H9 (cell line): ENCODE measurements around the gene TGFBR2. TPM values are rescaled to one million over a fixed set of nuclear protein-coding genes. Genes with fewer than 3 reads are reported as not detected.

Source experiments
- DNase-seq: peaks from one replicate; pipeline ENCODE4 v3.0.0-alpha.2; 2017
- H2AFZ ChIP-seq: one replicate; pipeline ENCODE4 v1.6.1; 2013; ENCODE audit warnings: mild to moderate bottlenecking, low read length, control low read depth, moderate library complexity
- H2AK5ac ChIP-seq: 2 replicates; pipeline ENCODE4 v1.6.1; 2013; ENCODE audit warnings: low read length, control low read depth, mixed read lengths; ENCODE audit not compliant: insufficient read length
- H2BK120ac ChIP-seq: one replicate; pipeline ENCODE4 v1.6.1; 2013; ENCODE audit warnings: low read depth, mild to moderate bottlenecking, low read length, control low read depth, inconsistent platforms; ENCODE audit not compliant: poor library complexity, severe bottlenecking
- H2BK12ac ChIP-seq: 2 replicates; pipeline ENCODE4 v1.6.1; 2013; ENCODE audit warnings: low read length, control low read depth, mixed read lengths, low read depth; ENCODE audit not compliant: insufficient read length
- H2BK15ac ChIP-seq: 2 replicates; pipeline ENCODE4 v1.6.1; 2013; ENCODE audit warnings: low read depth, low read length, control low read depth
- H2BK20ac ChIP-seq: one replicate; pipeline ENCODE4 v1.6.1; 2013; ENCODE audit warnings: low read depth, mild to moderate bottlenecking, low read length, control low read depth, inconsistent platforms; ENCODE audit not compliant: poor library complexity, severe bottlenecking
- H2BK5ac ChIP-seq: 2 replicates; pipeline ENCODE4 v1.6.1; 2013; ENCODE audit warnings: low read length, control low read depth, mixed read lengths; ENCODE audit not compliant: insufficient read length
- H3K14ac ChIP-seq: 2 replicates; pipeline ENCODE4 v1.6.1; 2013; ENCODE audit warnings: low read length, control low read depth; ENCODE audit not compliant: insufficient read depth
- H3K18ac ChIP-seq: 2 replicates; pipeline ENCODE4 v1.6.1; 2013; ENCODE audit warnings: low read depth, mild to moderate bottlenecking, mixed read lengths, low read length, control low read depth; ENCODE audit not compliant: insufficient read length
- H3K23ac ChIP-seq: 2 replicates; pipeline ENCODE4 v1.6.1; 2013; ENCODE audit warnings: low read length, control low read depth, mixed read lengths, low read depth; ENCODE audit not compliant: insufficient read length
- H3K23me2 ChIP-seq: 2 replicates; pipeline ENCODE4 v1.6.1; 2013; ENCODE audit warnings: low read depth, mild to moderate bottlenecking, mixed read lengths, low read length, control low read depth; ENCODE audit not compliant: insufficient read length, poor library complexity, severe bottlenecking
- H3K27ac ChIP-seq: 2 replicates; pipeline ENCODE4 v1.5.1; 2013; ENCODE audit warnings: low read length, control low read depth, mixed read lengths, low read depth; ENCODE audit not compliant: insufficient read length
- H3K27me3 ChIP-seq: 2 replicates; pipeline ENCODE4 v1.6.1; 2013; ENCODE audit warnings: low read length, control low read depth, inconsistent platforms; ENCODE audit not compliant: insufficient read depth
- H3K4ac ChIP-seq: 2 replicates; pipeline ENCODE4 v1.6.1; 2013; ENCODE audit warnings: low read depth, mild to moderate bottlenecking, control low read depth, inconsistent platforms, low read length, moderate library complexity
- H3K4me1 ChIP-seq: 2 replicates; pipeline ENCODE4 v1.6.1; 2013; ENCODE audit warnings: low read length, control low read depth, inconsistent platforms; ENCODE audit not compliant: insufficient read depth
- H3K4me2 ChIP-seq: 2 replicates; pipeline ENCODE4 v1.6.1; 2013; ENCODE audit warnings: low read length, control low read depth, mixed read lengths; ENCODE audit not compliant: insufficient read length, insufficient read depth
- H3K56ac ChIP-seq: 2 replicates; pipeline ENCODE4 v1.6.1; 2013; ENCODE audit warnings: low read depth, mild to moderate bottlenecking, mixed read lengths, low read length, control low read depth; ENCODE audit not compliant: insufficient read length
- H3K79me1 ChIP-seq: 2 replicates; pipeline ENCODE4 v1.6.1; 2013; ENCODE audit warnings: low read depth, mild to moderate bottlenecking, moderate library complexity, low read length, control low read depth, inconsistent platforms; ENCODE audit not compliant: insufficient read depth, poor library complexity, severe bottlenecking
- H3K79me2 ChIP-seq: 2 replicates; pipeline ENCODE4 v1.6.1; 2013; ENCODE audit warnings: low read length, control low read depth, inconsistent platforms; ENCODE audit not compliant: insufficient read depth
- H3K9ac ChIP-seq: 2 replicates; pipeline ENCODE4 v1.6.1; 2013; ENCODE audit warnings: low read length, control low read depth, mixed read lengths; ENCODE audit not compliant: insufficient read length; ENCODE audit errors: extremely low read depth
- H3K9me3 ChIP-seq: one replicate; pipeline ENCODE4 v1.6.1; 2013; ENCODE audit warnings: low read depth, low read length, inconsistent platforms; ENCODE audit not compliant: control insufficient read depth
- H3T11ph ChIP-seq: one replicate; pipeline ENCODE4 v1.6.1; 2013; ENCODE audit warnings: mild to moderate bottlenecking, low read length, control low read depth, inconsistent platforms
- H4K20me1 ChIP-seq: one replicate; pipeline ENCODE4 v1.6.1; 2013; ENCODE audit not compliant: control insufficient read depth, insufficient read length, insufficient read depth
- H4K5ac ChIP-seq: 2 replicates; pipeline ENCODE4 v1.6.1; 2013; ENCODE audit warnings: low read depth, mild to moderate bottlenecking, mixed read lengths, low read length, control low read depth; ENCODE audit not compliant: insufficient read length
- H4K8ac ChIP-seq: replicated peaks from 2 replicates; pipeline ENCODE4 v1.6.1; 2013; ENCODE audit warnings: low read length, control low read depth, mixed read lengths, low read depth; ENCODE audit not compliant: insufficient read length
- H4K91ac ChIP-seq: 2 replicates; pipeline ENCODE4 v1.6.1; 2013; ENCODE audit warnings: low read depth, mild to moderate bottlenecking, moderate library complexity, mixed read lengths, low read length, control low read depth; ENCODE audit not compliant: insufficient read length
- H3K27ac Mint-ChIP-seq, 3 experiments: 2 replicates in 2 of 3; 3 replicates in 1 of 3; pipeline ENCODE4 v1.8.0; 2020 to 2021; ENCODE audit warnings: mixed read lengths in 3 of 3, mild to moderate bottlenecking in 1 of 3, moderate library complexity in 1 of 3
- H3K27me3 Mint-ChIP-seq: 2 replicates; pipeline ENCODE4 v1.8.0; 2021; ENCODE audit warnings: low read depth, mild to moderate bottlenecking, moderate library complexity, mixed read lengths
- H3K36me3 Mint-ChIP-seq, 3 experiments: 2 replicates in 2 of 3; 3 replicates in 1 of 3; pipeline ENCODE4 v1.8.0; 2020 to 2021; ENCODE audit warnings: low read depth in 3 of 3, mixed read lengths in 3 of 3; ENCODE audit not compliant: insufficient read depth in 1 of 3
- H3K4me1 Mint-ChIP-seq, 2 experiments: 2 replicates each; pipeline ENCODE4 v1.8.0; 2020; ENCODE audit warnings: mixed read lengths in 2 of 2
- H3K4me3 Mint-ChIP-seq, 2 experiments: 2 replicates in 1 of 2; 3 replicates in 1 of 2; pipeline ENCODE4 v1.8.0; 2020 to 2021; ENCODE audit warnings: mild to moderate bottlenecking in 2 of 2, mixed read lengths in 2 of 2, moderate library complexity in 1 of 2
- H3K9me3 Mint-ChIP-seq, 2 experiments: 2 replicates in 1 of 2; 3 replicates in 1 of 2; pipeline ENCODE4 v1.8.0; 2020; ENCODE audit warnings: mild to moderate bottlenecking in 2 of 2, mixed read lengths in 2 of 2, moderate library complexity in 1 of 2
- CTCF ChIP-seq: fragments of 200-600 bp; sonication (generic); conservative IDR thresholded peaks from 3 replicates; pipeline ENCODE4 v1.8.0; 2021; ENCODE audit warnings: antibody characterized with exemption, mild to moderate bottlenecking
- WGBS: extraction: QIAGEN DNeasy Blood & Tissue Kit; methylation state at CpG from one replicate; pipeline ENCODE4 v1.1.7; 2013; ENCODE audit warnings: missing lambda C conversion rate, low lambda C conversion rate, mixed read lengths; ENCODE audit not compliant: insufficient read length; ENCODE audit errors: extremely low coverage; 5-methylcytosine and 5-hydroxymethylcytosine counted together
- total RNA-seq: library from RNA; stranded (reverse); gene quantifications from 2 replicates; pipeline ENCODE4 v1.2.1, GENCODE V29; 2021

TGFBR2 gene
- total RNA-seq, 1 experiment from 2014 or later = 10.6 TPM

GRCh38 chr3:30699927-30700326 is 93.5 kb downstream of the TGFBR2 start:
- Mint-ChIP-seq H3K4me1 (peaks cover 40 to 49% of the 10 kb centered on the region in 2 experiments), H3K27me3 (no peaks in the 10 kb centered on the region), H3K9me3 (peaks cover 22 to 30% of the 10 kb centered on the region in 2 experiments), H3K4me3 (no peak overlapping the region), H3K27ac (no peak overlapping the region), H3K36me3 (peaks cover 29 to 34% (median 33%) of the 10 kb centered on the region in 3 experiments)
- Histone ChIP-seq H2BK120ac (no peak overlapping the region), H4K91ac (no peak overlapping the region), H3K9ac (no peak overlapping the region), H3K79me2 (no peaks in the 10 kb centered on the region), H2AK5ac (no peak overlapping the region), H3K4me2 (no peak overlapping the region), H3K56ac (no peak overlapping the region), H2BK15ac (no peak overlapping the region), H3K9me3 (peaks cover 12% of the 10 kb centered on the region), H2AFZ (no peak overlapping the region), H2BK20ac (no peak overlapping the region), H2BK5ac (no peak overlapping the region), H4K5ac (no peak overlapping the region), H4K8ac (no peak overlapping the region), H3K27me3 (no peaks in the 10 kb centered on the region), H2BK12ac (no peak overlapping the region), H3K79me1 (no peaks in the 10 kb centered on the region), H3K14ac (no peak overlapping the region), H3K23ac (no peak overlapping the region), H3K27ac (no peak overlapping the region), H3K18ac (no peak overlapping the region), H3K4me1 (peaks cover 10% of the 10 kb centered on the region), H4K20me1 (no peaks in the 10 kb centered on the region), H3K4ac (no peak overlapping the region), H3K23me2 (no peaks in the 10 kb centered on the region), H3T11ph (no peak overlapping the region)
- WGBS = no CpG with 5 or more reads among the region's 4 CpGs
- TF ChIP-seq CTCF = no peak
- no peak for DNase-seq
